Ishikawa (cell line): Measurements from ENCODE around the gene AHSG.

Source experiments
- EP300 ChIP-seq: IDR thresholded peaks from 2 replicates; pipeline ENCODE4 v1.6.1; 2012; ENCODE audit warnings: borderline replicate concordance
- TAF1 ChIP-seq: IDR thresholded peaks from 2 replicates; pipeline ENCODE4 v1.6.1; 2012; ENCODE audit warnings: low read depth, mild to moderate bottlenecking
- YY1 ChIP-seq: IDR thresholded peaks from 2 replicates; pipeline ENCODE4 v1.6.1; 2012; ENCODE audit warnings: low read depth
- TF ChIP-seq, protein P1 (sequence below): IDR thresholded peaks from 2 replicates; pipeline ENCODE4 v1.6.1; 2012

DNA sequence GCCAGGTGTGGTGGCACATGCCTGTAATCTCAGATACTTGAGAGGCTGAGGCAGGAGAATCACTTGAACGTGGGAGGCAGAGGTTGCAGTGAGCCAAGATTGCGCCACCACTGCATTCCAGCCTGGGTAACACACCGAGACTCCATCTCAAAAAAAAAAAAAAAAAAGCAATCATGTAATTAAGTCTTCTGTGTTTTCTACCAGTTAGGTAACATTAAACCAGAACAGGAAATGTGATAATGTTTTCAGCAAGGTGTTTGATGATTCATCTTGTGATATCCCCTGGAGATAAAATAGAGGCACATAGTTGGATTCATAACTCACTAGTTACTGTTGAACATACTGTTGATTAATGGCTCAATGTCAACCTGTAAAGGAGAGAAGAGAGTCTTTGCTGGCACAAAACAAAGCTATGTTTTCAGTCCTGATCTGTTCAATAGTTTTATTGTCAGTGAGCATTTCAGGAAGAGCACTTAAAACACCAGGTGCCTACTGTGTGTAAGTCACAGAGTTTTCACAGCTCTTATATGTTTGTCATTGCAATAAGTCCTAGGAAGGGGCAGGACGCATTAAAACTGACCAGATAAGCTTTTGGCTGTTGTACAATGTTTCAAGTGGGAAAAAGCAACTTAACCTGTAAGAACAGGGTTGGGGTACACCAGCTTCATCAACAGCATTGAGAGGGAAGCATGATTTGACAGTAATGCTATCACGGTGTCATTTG lies 22.8 kb upstream of the AHSG start:
- TF ChIP-seq, protein P1, sequence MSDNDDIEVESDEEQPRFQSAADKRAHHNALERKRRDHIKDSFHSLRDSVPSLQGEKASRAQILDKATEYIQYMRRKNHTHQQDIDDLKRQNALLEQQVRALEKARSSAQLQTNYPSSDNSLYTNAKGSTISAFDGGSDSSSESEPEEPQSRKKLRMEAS = no peak
- TF ChIP-seq EP300 = no peak; the same call in 1 of the 2 replicates
- no peak for TF ChIP-seq TAF1
- TF ChIP-seq YY1 = no peak
